Stimulated activated CD4-positive, alpha-beta T cell treated with anti-CD3 and anti-CD28 coated beads, Interleukin-1b, Interleukin-23, amount 100 ng/mL, for 48 hours (primary cell): ENCODE results near the gene MROH2B.

ENCODE experiments used
- DNase-seq: peaks from one replicate; pipeline ENCODE4 v3.0.0-alpha.2; 2020

MROH2B gene

DNA sequence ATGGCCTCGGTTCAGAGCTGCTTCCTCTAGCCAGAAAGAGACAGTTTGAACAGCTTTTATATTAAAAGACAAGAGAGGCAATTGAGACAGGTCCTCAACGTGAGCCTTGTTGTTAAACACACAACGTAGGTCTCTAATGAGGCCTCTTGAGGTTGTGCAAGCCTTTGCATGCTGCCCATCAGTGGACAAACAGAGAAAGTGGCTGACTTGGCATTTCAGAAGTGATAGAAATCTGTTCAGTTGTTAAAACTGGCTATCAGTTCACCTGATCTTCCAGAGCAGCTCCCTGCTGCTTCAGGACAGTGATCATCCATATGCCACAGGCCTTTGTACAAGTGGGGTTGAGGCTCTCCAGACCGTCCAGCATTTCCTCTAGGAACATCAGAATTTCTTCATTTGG is 58.8 kb downstream of the MROH2B start:
- DNase-seq, result no peak

DNA sequence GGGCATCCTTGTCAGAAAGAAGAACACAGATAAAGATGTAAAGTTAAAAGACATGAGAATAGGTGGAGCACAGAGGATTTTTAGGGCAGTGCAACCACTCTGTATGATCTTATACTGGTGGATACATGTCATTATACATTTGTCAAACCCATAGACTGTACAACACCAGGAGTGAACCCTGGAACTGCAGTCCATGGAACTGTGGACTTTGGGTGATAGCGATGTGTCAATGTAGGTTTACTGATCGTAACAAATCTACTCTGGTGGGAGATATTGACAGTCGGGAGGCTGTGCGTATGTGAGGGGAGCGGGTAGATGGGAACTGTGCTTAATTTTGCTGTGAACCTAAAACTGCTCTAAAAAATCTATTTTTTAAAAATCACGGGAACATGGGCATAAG is 60.6 kb downstream of the MROH2B start:
- DNase-seq, result no peak

DNA sequence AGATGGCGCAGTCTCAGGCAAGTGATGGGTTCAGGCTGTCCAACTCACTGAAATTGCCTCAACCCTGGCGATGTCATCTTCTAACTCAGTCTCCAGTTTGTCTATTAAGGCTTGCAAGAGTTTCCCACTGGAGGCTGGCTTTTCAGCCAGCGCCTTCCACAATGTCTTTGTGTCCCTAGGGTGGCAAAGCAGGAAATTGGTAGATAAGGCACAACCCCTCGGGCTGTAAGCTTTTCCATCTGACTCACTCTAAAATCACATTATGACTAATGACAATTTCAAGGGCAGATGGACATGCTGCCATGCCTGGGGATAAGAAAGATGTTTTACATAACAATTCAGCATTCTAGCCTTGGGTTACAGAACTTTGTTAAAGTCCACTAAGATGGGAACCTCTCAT is 61.9 kb downstream of the MROH2B start:
- no peak for DNase-seq

DNA sequence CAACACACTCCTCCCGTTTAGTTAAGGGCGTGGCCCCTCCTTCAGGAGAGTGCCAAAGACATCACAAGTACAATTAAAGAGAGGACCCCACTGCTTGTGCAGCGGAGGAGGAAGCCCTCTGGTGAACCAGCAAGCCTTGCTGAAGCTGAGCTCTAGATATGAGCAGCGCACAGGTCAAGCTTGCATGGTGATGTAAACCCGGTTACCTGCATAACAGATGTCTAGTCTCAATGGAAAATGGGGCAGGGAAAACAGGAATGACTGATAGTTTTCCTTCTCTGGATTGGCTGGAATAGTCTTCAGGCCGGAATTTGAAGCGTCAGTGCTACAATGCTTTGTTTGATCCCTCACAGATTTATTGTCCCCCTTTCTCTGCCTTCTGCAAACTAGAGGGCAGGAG is 66.2 kb downstream of the MROH2B start:
- DNase-seq, result no peak

DNA sequence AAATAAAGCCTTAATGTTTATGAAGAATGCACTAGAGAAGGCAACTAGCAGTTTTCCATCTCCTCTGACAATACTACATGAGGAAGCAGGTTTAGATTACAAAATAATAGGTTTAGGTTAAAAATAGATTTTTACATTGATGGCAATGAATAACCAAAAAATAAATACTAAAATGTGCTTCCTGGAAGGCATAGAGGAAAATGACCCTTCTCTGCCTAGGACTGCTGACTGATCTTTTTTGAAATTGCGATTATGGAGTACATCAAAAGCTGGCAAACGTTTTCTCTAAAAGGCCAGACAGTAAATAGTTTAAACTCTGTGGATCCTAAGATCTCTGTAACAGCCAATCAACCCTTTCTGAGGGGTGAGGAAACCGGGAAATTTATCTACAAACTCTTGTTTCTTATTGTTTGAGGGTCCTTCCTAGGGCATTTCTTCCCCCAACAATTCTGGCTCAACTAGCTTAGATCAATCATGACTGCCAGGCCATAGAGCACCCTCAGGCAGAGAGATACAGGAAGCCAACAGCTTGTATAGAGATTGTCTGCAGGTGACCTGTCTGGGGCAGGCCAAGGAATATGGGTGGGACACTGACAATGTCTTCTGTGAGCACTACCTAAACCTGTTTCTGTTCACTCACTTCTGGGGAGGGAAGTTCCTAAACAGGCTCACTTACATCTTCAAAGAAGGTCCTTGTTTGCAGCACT is 67.3 kb downstream of the MROH2B start:
- DNase-seq, result no peak

DNA sequence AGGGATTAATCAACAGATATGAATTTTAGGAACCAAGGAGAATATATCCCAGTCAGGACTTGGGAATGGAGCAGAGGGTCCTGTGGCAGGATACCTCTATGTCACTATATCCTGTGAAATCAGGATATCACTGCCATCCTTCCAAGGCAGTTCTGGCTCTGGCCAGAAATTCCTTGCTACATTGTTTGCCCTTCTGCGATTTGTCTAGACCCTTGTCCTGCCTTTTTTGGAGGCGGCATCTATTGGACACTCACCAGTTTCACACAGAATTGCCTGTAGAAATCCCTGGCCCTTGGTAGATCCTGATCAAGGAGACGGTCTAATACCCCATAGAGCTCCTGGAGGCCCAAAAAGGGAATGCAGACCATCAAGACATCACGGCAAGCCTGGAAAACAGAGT is 71.2 kb downstream of the MROH2B start:
- DNase-seq, result no peak

DNA sequence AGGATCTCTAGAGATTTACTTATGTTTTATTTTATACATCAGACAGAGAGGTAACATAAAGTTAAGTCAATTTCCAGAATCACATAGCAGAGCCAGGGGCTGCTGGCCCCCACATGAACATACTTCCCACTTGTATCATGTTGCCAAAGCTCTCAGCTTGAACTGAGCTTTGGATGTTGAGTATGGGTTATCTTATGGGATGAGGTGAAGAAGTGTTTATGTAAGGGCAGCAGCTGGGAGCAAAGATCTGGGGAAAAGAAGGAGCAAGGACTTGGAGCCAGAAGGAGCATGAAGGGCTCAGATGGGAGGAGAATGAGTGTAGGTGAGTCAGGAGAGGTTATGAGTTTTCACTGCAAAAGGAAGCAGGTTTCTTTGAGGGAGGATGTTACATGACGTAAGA is 72.0 kb downstream of the MROH2B start:
- DNase-seq, result no peak

GRCh38 chr5:40995801-40996586 is 75.1 kb downstream of the MROH2B start:
- DNase-seq, result no peak

DNA sequence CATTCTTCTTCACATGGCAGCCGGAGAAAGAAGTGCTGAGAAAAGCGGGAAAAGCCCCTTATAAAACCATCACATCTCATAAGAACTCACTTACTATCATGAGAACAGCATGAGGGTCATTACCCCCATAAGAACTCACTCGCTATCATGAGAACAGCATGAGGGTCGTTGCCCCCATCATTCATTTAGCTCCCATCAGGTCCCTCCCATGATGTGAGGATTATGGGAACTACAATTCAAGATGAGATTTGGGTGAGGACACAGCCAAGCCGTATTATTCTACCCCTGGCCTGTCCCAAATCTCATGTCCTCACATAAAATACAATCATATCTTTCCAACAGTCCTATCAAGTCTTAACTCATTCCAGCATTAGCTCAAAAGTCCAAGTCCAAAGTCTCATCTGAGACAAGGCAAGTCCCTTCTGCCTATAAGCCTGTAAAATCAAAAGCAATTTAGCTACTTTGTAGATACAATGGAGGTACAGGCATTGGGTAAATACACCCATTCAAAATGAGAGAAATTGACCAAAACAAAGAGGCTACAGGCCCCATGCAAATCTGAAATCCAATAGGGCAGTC is 79.1 kb downstream of the MROH2B start:
- DNase-seq, result no peak

DNA sequence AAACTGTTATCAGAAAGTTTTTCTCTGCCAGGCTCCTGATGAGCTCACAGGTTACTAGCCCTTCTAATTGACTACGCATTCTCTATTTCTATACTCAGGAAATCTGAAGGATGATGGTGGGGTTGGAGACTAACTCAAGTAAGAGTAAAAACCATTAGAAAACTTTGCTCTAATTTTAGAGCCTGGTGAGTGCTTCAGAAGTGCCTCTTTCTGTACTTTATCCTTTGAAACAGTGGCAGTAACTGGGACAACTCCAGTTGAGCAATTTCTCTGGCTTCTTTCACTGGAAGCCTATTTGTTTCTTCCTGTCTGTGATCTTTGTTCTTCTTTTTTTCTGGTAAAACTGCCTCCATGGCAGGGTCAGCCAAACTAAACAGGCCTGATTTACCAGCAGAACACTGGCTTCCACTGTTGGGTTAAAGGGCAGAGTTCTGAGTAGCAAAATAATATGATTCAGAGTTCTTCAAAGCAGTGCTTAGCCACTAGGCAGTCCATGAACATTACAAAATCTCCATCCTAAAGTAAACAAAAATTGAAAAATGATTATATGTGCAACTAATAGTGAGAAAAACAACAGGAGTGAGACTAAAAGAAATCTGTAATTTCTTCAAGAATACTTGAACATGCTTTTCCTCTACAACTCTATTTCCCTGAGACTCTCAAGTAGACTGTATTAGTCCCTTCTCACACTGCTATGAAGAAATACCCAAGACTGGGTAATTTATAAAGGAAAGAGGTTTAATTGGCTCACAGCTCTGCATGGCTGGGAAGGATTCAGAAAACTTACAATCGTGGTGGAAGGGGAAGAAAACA is 79.8 kb downstream of the MROH2B start:
- DNase-seq, result no peak

DNA sequence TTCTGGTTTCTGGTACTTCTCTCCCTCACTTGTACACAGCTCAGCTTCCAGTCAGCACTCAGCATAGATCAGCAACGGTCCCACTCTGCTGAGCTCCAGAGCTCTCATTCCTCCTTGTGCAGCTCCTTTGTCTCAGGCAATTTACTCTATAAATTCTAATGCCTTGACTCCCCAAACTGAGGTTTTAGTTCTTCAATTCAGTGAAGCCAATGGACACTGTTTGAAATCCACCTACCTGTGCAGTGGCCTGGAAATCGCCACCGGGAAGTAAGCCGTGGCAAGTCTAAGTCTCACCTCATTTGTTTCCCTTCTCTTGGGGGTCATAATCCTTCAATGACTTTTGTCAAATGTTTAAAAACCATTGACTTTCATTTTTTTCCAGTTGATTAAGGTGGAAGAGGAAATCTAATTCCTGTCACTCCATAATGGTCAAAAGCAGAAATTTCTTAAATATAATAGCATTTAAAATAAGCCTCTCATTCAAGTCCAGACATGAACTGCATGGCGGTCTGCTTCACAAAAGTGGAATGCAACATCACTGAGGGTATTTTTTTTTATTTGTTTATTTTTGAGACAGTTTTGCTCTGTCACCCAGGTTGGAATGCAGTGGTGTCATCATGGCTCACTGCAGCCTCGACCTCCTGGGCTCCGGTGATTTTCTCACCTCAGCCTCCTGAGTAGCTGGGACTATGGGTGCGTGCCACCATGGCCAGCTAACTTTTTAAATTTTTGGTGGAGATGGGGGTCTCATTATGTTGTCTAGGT is 82.2 kb downstream of the MROH2B start:
- no peak for DNase-seq

DNA sequence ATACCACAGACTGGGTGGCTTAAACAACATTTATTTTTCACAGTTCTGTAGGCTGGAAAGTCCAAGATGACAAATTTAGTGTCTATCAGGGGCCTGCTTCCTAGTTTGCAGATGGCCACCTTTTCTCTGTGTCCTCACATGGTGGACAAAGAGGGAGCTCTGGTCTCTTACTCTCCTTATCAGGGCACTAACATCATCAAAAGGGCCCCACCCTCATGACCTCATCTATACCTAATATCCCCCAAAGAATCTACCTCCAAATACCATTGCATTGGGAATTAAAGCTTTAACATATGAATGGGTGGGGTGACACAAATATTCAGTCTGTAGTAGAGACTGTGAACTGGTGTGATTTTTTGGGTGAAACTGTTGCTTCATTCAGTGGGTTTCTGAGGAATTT is 83.8 kb downstream of the MROH2B start:
- no peak for DNase-seq

DNA sequence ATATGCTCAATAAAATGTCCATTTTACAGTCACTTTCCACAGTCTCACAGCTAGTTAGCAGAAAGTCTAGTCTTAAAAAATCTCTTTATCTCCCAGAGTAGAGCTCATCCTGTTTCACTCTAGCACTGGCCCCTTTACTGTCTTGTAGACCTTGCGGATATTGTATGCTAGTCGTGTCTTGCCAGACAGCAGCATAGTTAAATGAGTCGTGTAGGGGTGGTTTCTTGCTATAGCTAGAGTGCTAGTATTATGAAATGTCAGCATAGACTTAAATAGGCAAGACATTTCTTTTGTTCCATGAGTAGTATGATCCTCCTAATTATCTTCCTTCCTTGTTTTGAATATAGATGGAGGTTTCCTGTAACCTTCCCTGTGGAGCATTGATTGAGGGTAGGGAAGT is 84.5 kb downstream of the MROH2B start:
- no peak for DNase-seq

GRCh38 chr5:40985501-40985900 is 85.6 kb downstream of the MROH2B start:
- no peak for DNase-seq

GRCh38 chr5:40984884-40985283 is 86.3 kb downstream of the MROH2B start:
- no peak for DNase-seq

DNA sequence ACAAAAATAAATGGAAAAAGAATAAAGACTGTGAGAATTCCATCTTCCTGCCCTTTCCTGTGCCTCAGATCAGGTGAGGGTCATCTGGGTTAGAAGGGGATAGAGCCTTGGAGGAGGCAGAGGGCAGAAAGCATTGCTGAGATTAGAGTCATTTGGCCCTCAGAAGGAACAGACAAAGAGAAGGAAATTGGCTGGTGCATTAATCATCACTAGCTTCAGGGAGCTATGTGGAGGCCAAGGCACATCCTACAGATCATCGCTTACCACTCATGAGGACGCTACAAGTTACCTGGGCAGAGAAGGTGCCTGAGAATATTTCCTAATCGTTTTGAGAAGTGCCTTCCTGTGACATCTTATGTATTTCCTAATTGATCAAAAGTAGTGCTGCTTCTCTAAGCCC is 87.4 kb downstream of the MROH2B start:
- no peak for DNase-seq

- no peak for DNase-seq
Measured at GRCh38 chr5:40981420-40981819, 89.7 kb downstream of the MROH2B start.

DNA sequence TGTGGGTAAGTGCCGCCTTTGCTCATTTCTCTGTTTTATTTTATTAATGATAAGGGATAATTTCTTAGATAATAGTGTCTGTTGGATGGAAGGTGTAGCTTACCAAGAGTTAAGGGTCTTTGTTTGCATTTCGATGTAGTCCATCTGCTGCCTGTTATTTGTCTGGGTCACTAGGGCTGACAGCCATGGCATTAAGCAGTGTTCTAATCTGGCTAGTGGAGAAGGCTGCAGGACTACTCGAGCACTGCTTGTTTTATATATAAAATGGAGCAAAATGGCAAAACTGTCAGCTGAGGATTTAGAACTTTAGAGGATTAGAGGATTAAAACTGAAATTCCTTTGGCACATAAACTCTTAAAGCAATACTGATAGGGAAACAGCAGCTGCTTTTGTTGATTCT is 94.3 kb downstream of the MROH2B start:
- DNase-seq, result no peak

GRCh38 chr5:40976041-40976440 is 95.1 kb downstream of the MROH2B start:
- no peak for DNase-seq

- DNase-seq, result no peak
Measured at GRCh38 chr5:40973364-40974004, 97.7 kb downstream of the MROH2B start.

GRCh38 chr5:40972434-40972833 is 98.7 kb downstream of the MROH2B start:
- no peak for DNase-seq
